T-helper 2 cell treated with Interferon-gamma antibody and Interleukin-4, amounts not matched to agents 5 μg/mL and 100 μg/mL, for 36 hours (primary cell): ENCODE data around the gene ALOX12B.
A peak's percentile ranks its signal among the peaks of the same experiment; 100 is the strongest.
"Not testable (repeated sequence)": the region's sequence is repeated elsewhere in the genome, so short reads cannot be mapped to it uniquely, and the experiment has no call there.

Experiments
- DNase-seq: peaks from one replicate; pipeline ENCODE4 v3.0.0; 2021; ENCODE audit warnings: low spot score
- H3K27ac Mint-ChIP-seq: one replicate; pipeline ENCODE4 v1.8.0; 2021; ENCODE audit warnings: mild to moderate bottlenecking, mixed read lengths
- H3K27me3 Mint-ChIP-seq: one replicate; pipeline ENCODE4 v1.8.0; 2021; ENCODE audit warnings: low read depth, mixed read lengths
- H3K36me3 Mint-ChIP-seq: one replicate; pipeline ENCODE4 v1.8.0; 2021; ENCODE audit warnings: low read depth, mixed read lengths
- H3K4me1 Mint-ChIP-seq: one replicate; pipeline ENCODE4 v1.8.0; 2021; ENCODE audit warnings: low read depth, mixed read lengths
- H3K4me3 Mint-ChIP-seq: one replicate; pipeline ENCODE4 v1.8.0; 2022; ENCODE audit warnings: mild to moderate bottlenecking, moderate library complexity, mixed read lengths
- H3K9me3 Mint-ChIP-seq: one replicate; pipeline ENCODE4 v1.8.0; 2021; ENCODE audit warnings: mixed read lengths

Gene ALOX12B

GRCh38 chr17:8072729-8073461, 14.6 kb downstream of the ALOX12B start:
- Mint-ChIP-seq H3K9me3 (no peaks in the 10 kb centered on the region), H3K4me1 (peaks cover 11% of the 10 kb centered on the region), H3K4me3 (peak overlapping the region; percentile 56), H3K27ac (no peak overlapping the region), H3K36me3 (no peaks in the 10 kb centered on the region), H3K27me3 (peaks cover 57% of the 10 kb centered on the region)
- peak; percentile 12 for DNase-seq

DNA sequence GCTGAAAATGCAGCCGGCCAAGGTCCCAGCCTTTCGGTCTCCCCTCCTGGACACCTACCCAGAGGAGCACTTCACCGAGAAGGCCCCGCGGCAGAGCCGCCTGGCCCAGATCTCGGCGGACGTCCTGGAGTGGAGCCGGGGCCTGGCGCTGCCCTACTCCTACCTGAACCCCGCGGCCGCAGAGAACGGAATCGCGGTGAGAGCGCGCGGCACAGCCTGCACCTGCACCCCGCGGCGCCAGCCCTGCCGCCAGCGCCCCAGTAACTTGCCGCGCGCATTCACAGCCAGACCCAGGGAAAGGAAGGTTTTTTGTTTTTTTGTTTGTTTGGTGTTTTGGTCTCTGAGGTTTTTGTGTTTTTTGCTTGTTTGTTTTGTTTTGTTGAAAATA, 15.2 kb downstream of the ALOX12B start:
- H3K27me3 Mint-ChIP-seq, result peaks cover 54% of the 10 kb centered on the region
- peaks cover 11% of the 10 kb centered on the region for H3K4me1 Mint-ChIP-seq
- no peaks in the 10 kb centered on the region for H3K36me3 Mint-ChIP-seq
- no peak overlapping the region for H3K27ac Mint-ChIP-seq
- H3K9me3 Mint-ChIP-seq, result no peaks in the 10 kb centered on the region
- peak overlapping the region; percentile 56 for H3K4me3 Mint-ChIP-seq
- no peak for DNase-seq

GRCh38 chr17:8071496-8071895, 16.0 kb downstream of the ALOX12B start:
- no peak overlapping the region for H3K27ac Mint-ChIP-seq
- H3K9me3 Mint-ChIP-seq, result no peaks in the 10 kb centered on the region
- H3K36me3 Mint-ChIP-seq, result no peaks in the 10 kb centered on the region
- H3K4me1 Mint-ChIP-seq, result peaks cover 11% of the 10 kb centered on the region
- peaks cover 54% of the 10 kb centered on the region for H3K27me3 Mint-ChIP-seq
- no peak overlapping the region for H3K4me3 Mint-ChIP-seq
- DNase-seq, result no peak

DNA sequence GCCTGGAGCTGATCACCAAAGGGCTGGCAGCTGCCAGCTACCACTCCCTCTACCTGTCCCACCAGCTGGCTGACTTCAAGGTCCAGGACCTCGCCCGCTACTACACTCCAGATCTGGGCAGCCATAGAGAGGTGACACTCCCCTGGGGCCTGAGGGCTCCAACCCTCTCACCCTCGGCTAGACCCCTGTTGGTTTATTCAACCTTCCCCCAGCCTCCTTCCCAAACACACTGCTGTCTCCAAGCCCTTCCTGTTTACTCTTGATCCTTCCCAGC, 18.0 kb downstream of the ALOX12B start:
- no peaks in the 10 kb centered on the region for H3K36me3 Mint-ChIP-seq
- peaks cover 47% of the 10 kb centered on the region for H3K27me3 Mint-ChIP-seq
- H3K27ac Mint-ChIP-seq, result no peak overlapping the region
- H3K4me3 Mint-ChIP-seq, result no peak overlapping the region
- peaks cover 11% of the 10 kb centered on the region for H3K4me1 Mint-ChIP-seq
- H3K9me3 Mint-ChIP-seq, result no peaks in the 10 kb centered on the region
- no peak for DNase-seq

DNA sequence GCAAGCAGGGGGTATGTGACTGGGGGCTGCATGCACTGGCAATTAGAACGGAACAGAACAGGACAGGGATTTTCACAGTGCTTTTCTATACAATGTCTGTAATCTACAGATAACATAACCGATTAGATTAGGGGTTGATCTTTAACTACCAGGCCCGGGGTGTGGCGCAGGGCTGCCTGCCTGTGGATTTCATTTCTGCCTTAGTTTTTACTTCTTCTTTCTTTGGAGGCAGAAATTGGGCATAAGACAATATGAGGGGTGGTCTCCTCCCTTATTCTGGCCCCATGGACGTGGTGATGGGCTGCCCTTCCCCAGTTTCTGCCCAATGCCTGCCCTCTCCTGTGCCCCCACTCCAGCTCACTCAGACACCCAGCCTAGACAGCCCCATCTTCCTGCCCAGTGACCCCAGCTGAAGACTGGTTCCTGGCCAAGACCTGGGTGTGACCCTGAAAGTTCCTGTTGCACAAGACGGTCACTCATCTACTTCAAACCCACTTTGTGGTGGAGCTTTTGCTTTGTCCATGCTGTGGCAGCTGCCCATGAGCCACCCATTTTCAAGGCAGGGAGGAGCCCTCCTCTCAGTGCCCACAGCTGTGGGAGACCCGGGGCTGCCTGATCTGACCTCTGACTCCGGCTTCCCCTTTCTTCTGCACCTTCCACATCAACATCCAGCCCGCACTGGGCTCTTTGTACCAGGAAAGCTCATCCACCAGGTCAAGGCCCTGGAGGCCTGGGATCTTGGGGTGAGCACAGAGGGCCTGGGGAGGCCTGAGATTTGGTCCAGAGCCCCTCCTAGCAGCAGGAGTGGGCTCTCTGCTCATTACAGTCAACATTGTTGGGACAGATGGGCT, 18.6 kb downstream of the ALOX12B start:
- H3K36me3 Mint-ChIP-seq, result no peaks in the 10 kb centered on the region
- no peak for DNase-seq
- H3K4me1 Mint-ChIP-seq, result peaks cover 10% of the 10 kb centered on the region
- H3K27ac Mint-ChIP-seq, result no peak overlapping the region
- H3K27me3 Mint-ChIP-seq, result peaks cover 45% of the 10 kb centered on the region
- no peaks in the 10 kb centered on the region for H3K9me3 Mint-ChIP-seq
- no peak overlapping the region for H3K4me3 Mint-ChIP-seq

DNA sequence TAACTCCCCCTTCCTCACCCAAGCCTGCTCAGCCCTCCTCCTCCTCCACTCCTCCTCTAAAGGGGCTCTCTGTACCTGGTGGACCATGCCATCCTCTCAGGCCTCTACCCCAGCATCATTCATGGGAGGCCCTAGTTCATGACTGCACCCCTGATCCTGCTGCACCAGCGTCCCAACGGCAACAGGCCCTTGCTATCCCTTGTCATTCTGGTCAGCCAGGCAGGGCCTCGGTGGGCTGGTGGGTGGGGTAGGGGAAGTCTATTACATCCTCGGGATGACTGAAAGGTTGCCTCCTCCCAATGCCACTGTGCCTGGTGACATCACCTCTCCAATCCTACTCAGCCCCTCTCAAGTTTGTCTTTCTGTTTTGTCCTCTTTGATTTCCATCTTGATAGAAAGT, 19.7 kb downstream of the ALOX12B start:
- H3K9me3 Mint-ChIP-seq, result no peaks in the 10 kb centered on the region
- H3K27ac Mint-ChIP-seq, result no peak overlapping the region
- H3K27me3 Mint-ChIP-seq, result peaks cover 42% of the 10 kb centered on the region
- H3K4me3 Mint-ChIP-seq, result no peak overlapping the region
- DNase-seq, result no peak
- H3K4me1 Mint-ChIP-seq, result peaks cover 4% of the 10 kb centered on the region
- no peaks in the 10 kb centered on the region for H3K36me3 Mint-ChIP-seq

DNA sequence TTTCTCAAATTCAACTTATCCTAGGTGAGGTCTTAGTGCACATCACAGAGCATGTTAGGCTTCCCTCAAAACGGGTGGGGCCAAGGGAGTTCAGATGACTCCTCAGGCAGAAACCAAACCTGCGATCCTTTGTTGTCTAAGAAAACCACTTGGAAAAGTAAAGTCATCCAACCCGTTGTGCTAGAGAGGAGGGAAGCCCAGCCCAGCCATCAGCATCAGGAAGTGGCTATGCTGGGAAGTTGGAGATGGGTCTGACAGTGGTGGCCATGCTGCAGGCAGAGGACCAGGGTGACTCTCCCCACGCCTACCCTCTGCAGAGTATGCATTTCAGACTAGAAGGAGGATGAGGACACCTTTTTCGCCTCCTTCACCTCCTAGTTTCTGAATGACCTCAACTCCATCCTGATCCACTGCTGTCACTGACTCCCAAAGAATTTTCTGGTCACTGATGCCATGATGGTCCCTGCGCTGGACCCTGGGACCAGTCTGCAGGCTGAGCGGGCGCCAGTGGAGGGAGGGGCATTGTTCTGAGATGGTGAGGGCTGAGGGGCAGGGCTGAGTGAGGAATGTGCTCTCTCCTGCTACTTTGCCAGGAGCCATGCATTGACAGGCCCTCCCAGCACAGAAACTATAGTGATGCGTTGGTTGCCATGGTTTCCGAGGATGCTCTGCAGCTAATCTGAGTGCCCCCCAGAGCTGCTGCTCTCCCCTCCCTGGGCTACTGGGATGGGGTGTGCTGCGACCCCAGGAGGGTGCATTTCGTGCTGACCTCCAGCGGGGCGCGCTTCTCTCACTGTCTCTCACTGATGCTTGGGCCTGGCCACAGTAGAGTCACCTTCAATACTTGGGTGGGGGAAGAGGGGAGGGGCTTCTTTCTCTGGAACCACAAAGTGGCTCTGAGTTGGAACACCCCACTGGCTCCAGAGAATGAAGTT, 20.4 kb downstream of the ALOX12B start:
- peaks cover 2% of the 10 kb centered on the region for H3K4me1 Mint-ChIP-seq
- H3K9me3 Mint-ChIP-seq, result no peaks in the 10 kb centered on the region
- DNase-seq, result no peak
- no peaks in the 10 kb centered on the region for H3K36me3 Mint-ChIP-seq
- no peak overlapping the region for H3K4me3 Mint-ChIP-seq
- peaks cover 43% of the 10 kb centered on the region for H3K27me3 Mint-ChIP-seq
- no peak overlapping the region for H3K27ac Mint-ChIP-seq

DNA sequence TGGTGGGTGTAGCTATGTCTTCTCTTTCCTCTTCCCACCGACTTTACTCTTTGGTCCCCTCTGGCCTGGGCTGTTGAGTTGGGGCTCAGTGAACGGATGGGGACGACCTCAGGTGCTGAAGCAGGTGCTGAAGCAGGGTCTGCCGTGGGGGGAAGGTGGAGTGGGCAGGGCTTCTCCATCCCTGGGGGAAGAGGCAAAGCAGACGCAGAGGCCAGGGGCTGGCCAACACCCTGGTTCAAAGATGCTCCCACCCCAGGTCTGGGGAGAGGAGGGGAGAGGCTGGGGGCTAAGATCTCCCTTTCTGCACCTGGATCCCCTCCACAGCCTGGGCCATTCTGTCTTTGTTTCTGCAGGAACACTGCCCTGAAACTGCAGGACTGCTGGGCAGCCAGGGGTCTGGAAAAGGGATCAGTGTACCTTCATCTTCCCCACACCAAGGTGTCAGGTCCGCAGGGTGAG, 22.9 kb downstream of the ALOX12B start:
- Mint-ChIP-seq H3K27ac (no peak overlapping the region), H3K4me1 (peaks cover 6% of the 10 kb centered on the region)

GRCh38 chr17:8063761-8064534, 23.6 kb downstream of the ALOX12B start:
- no peak for DNase-seq

More for the DNA sequence above, 22.9 kb downstream of the ALOX12B start:
- Mint-ChIP-seq H3K4me3 (no peak overlapping the region), H3K9me3 (no peaks in the 10 kb centered on the region), H3K27me3 (peaks cover 47% of the 10 kb centered on the region), H3K36me3 (no peaks in the 10 kb centered on the region)
- no peak for DNase-seq

GRCh38 chr17:8062807-8063483, 24.6 kb downstream of the ALOX12B start:
- no peak for DNase-seq
- H3K9me3 Mint-ChIP-seq, result no peaks in the 10 kb centered on the region
- H3K4me1 Mint-ChIP-seq, result peaks cover 10% of the 10 kb centered on the region
- no peak overlapping the region for H3K27ac Mint-ChIP-seq
- no peak overlapping the region for H3K4me3 Mint-ChIP-seq
- peaks cover 52% of the 10 kb centered on the region for H3K27me3 Mint-ChIP-seq
- no peaks in the 10 kb centered on the region for H3K36me3 Mint-ChIP-seq

More at GRCh38 chr17:8063761-8064534, 23.6 kb downstream of the ALOX12B start:
- Mint-ChIP-seq H3K27me3 (peaks cover 52% of the 10 kb centered on the region), H3K4me1 (peaks cover 7% of the 10 kb centered on the region), H3K4me3 (no peak overlapping the region), H3K36me3 (no peaks in the 10 kb centered on the region), H3K9me3 (no peaks in the 10 kb centered on the region), H3K27ac (no peak overlapping the region)

- no peak overlapping the region for H3K4me3 Mint-ChIP-seq
- DNase-seq, result no peak
- H3K27me3 Mint-ChIP-seq, result peaks cover 54% of the 10 kb centered on the region
- H3K27ac Mint-ChIP-seq, result no peak overlapping the region
- H3K9me3 Mint-ChIP-seq, result no peaks in the 10 kb centered on the region
- H3K36me3 Mint-ChIP-seq, result no peaks in the 10 kb centered on the region
- H3K4me1 Mint-ChIP-seq, result peaks cover 10% of the 10 kb centered on the region
Observed at GRCh38 chr17:8062435-8062806, 25.1 kb downstream of the ALOX12B start.

GRCh38 chr17:8061851-8062250, 25.7 kb downstream of the ALOX12B start:
- H3K27ac Mint-ChIP-seq, H3K9me3 Mint-ChIP-seq, H3K36me3 Mint-ChIP-seq, DNase-seq, H3K4me3 Mint-ChIP-seq: not testable (repeated sequence)
- Mint-ChIP-seq H3K27me3 (peaks cover 58% of the 10 kb centered on the region), H3K4me1 (peaks cover 13% of the 10 kb centered on the region)

- peak; percentile 54 for DNase-seq
- no peak overlapping the region for H3K27ac Mint-ChIP-seq
- H3K9me3 Mint-ChIP-seq, result no peaks in the 10 kb centered on the region
- H3K36me3 Mint-ChIP-seq, result no peaks in the 10 kb centered on the region
- peaks cover 27% of the 10 kb centered on the region for H3K4me1 Mint-ChIP-seq
- H3K4me3 Mint-ChIP-seq, result no peak overlapping the region
- H3K27me3 Mint-ChIP-seq, result peaks cover 64% of the 10 kb centered on the region
Observed at GRCh38 chr17:8060274-8060673, 27.2 kb downstream of the ALOX12B start.
